ENCODE measurements around the gene WIF1. TPM values are rescaled to one million over a fixed set of nuclear protein-coding genes. Genes with fewer than 3 reads are reported as not detected.

Gene WIF1, protein sequence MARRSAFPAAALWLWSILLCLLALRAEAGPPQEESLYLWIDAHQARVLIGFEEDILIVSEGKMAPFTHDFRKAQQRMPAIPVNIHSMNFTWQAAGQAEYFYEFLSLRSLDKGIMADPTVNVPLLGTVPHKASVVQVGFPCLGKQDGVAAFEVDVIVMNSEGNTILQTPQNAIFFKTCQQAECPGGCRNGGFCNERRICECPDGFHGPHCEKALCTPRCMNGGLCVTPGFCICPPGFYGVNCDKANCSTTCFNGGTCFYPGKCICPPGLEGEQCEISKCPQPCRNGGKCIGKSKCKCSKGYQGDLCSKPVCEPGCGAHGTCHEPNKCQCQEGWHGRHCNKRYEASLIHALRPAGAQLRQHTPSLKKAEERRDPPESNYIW
- total RNA-seq = not detected in 2 replicates

DNA sequence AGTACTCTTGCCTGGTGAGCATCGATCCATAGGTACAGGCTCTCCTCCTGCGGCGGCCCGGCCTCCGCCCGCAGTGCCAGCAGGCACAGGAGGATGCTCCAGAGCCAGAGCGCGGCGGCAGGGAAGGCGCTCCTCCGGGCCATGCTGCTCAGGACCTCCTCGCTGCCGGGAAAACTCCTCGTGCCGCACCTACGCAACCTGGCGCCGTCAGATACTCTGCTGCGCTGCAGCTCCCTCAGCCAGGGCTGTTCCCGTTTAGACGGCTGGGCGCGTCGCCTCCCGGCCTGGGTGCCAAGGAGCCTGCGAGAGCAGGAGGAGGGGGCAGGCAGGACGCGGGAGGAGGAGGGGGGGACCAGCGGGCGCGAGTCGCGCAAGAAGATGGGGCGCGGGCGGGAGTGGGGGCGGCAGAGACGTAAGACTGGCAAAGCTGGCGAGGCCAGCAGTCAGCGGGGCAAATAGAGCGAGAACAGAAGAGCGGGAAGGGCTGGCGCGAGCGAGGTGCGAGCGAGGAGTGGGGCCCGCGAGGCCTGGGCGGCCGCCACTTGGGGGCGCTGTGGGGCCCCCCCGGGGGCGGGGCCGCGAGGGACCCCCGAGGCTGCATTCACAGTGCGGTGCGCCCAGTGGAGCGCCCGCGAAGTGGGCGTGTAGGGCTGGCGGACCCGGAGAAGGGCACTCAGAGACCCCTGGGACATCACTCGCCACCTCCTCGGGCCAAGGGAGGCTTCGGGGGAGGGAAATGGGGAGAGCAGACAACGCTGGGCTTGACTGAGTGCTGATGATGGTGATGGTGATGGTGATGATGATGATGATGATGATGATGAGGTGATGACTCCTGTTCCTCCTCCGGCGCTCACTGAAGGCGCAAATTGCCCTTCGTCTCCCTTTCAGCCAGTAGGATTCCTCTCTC is at the start of gene WIF1:
TSS of gene WIF1 (minus strand) at position 257 of the 907 bp plus-strand sequence. CDS start at position 143, 114 bp downstream.

DNA sequence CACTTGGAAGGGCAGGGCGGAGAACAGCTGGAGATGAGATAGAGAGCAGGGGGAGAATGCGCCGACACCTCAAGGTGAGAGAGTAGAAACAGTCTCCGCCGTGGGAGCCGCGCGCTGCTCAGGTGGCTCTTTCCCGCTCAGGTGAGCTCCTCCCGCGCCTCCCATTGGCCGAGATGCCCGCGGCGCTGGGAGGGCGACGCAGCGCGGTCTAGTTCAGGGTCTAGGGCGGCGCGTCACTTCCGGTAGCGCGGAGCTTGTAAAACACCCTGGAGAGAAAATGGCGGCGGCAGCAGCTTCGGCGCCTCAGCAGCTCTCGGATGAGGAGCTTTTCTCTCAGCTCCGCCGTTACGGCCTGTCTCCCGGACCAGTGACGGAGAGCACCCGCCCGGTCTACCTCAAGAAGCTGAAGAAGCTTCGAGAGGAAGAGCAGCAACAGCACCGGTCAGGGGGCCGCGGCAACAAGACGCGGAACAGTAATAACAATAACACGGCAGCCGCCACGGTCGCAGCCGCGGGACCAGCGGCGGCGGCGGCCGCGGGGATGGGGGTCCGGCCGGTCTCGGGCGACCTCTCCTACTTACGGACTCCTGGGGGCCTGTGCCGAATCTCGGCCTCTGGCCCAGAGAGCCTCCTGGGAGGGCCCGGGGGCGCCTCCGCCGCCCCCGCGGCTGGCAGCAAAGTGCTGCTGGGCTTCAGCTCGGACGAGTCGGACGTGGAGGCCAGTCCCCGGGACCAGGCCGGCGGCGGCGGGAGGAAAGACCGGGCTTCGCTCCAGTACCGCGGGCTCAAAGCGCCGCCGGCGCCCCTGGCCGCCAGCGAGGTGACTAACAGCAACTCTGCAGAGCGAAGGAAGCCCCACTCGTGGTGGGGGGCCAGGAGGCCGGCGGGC is 48.5 kb upstream of the WIF1 start, which contains the start of gene LEMD3:
TSS of gene LEMD3 (plus strand) at position 264 of the 889 bp plus-strand sequence. CDS start at position 278, 14 bp downstream.

Small RNA genes within 50 kb of the gene (small RNA-seq; reads per million reads assigned to genes)
- gene RNU6-166P = 0.60 reads per million, percentile 4 among the genes with 10 or more reads in this experiment

Other genes with a start within 250 kb of the WIF1 start
- gene LEMD3, start 48.3 kb upstream of the WIF1 start, total RNA-seq = 23.7 and 28.9 TPM in 2 replicates
- 59.1 and 74.6 TPM in 2 replicates for gene MSRB3, start 157.4 kb upstream of the WIF1 start, total RNA-seq

All from hair follicle dermal papilla cell (primary cell).